ENCODE data around the gene PDZD2. TPM values are rescaled to one million over a fixed set of nuclear protein-coding genes. Genes with fewer than 3 reads are reported as not detected.
"Not testable (repeated sequence)": the region's sequence is repeated elsewhere in the genome, so short reads cannot be mapped to it uniquely, and the experiment has no call there.

Gene PDZD2
- polyA plus RNA-seq, 5 donors, result 13.6 to 22.4 (median 16.5) TPM

DNA sequence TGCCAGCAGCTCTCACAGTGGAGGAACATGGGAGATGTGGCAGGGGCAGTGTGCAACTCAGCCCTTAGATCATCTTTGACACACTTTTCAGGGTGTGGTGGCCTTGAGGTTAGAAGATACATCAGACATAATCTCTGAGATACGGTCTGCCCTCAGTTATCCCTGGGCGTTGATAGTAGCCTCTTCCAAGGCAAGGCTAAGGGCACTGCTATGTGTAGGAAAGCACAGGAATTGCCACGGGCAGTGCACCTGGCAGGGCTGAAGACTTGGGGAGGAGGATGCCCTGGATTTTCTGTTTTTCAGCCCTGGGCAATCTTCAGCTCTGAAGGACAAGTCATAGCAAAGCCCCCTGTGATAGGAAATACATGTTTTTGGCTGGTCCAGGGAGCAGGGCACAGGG lies 328.5 kb downstream of the PDZD2 start:
- DNase-seq, result no peak

DNA sequence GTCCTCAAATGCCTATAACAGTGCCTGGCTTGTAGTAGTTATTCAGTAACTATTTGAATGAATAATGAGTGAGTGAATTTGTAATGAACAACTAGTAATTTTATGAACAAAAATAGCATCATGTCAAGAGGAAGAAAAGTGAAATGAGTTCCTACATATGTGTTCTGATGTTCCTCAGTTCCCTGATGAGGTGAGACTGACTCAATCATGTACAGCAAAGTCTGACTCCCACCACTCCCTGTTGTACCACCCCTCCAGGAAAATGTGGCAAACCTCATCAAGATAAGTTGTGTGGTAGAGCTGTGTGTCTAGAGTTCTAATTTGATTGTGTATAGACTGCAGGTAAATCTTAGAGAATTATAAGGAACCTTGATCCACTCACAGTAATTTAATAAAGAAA lies 333.6 kb downstream of the PDZD2 start:
- no peak for DNase-seq

DNA sequence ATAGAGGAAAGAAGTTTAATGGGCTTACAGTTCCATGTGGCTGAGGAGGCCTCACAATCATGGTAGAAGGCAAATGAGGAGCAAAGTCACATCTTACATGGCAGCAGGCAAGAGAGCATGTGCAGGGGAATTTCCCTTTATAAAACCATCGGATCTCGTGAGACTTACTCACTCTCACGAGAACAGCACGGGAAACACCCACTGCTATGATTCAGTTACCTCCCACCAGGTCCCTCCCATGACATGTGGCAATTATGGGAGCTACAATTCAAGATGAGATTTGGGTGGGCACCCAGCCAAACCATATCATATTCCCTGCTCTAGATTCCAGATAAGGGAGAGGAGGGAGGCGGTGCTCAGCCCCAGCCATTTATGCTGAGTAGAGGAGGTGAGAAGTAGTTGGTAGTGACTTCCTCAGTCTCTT lies 336.3 kb downstream of the PDZD2 start:
- DNase-seq, result not testable (repeated sequence)

GRCh38 chr5:31976169-31976568 lies 337.2 kb downstream of the PDZD2 start:
- no peak for DNase-seq

GRCh38 chr5:31981361-31981945 lies 342.5 kb downstream of the PDZD2 start:
- DNase-seq, result no peak

DNA sequence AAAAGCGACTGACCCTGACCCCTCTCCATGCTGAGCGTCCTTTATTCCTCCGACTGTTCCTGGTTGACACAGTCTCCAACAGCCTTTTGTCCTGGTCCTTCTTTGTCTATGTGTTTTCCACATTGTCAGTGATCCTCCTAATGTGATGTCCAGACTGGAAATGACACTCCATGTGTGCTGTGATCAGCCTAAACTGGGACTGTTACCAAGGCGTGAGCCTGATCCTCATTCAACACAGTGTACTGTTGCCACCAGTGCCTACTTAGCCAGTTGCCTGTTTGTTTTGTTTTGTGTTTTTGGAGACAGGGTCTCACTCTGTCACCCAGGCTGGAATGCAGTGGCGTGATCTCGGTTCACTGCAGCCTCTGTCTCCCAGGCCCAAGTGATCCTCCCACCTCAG lies 343.1 kb downstream of the PDZD2 start:
- no peak for DNase-seq

GRCh38 chr5:31982621-31983020 lies 343.7 kb downstream of the PDZD2 start:
- DNase-seq, result no peak

DNA sequence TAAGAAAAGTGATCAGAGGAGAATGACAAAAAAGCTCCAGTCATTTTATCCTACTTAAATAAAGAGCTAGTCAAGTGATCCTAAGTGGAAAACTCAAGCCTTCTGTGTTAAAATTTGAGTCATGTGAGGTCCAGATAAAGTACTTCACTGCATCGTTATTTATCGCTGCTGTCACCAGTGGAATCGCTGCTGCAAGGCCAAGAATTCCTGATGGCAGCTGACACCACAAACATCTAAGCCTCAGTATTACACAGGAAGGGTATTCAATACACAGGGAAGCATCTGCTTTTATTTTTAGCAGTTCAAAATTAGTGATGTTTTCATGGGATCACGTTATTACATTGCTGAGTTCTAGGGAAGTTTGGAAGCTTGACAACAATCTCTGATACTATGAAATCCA lies 344.9 kb downstream of the PDZD2 start:
- no peak for DNase-seq

DNA sequence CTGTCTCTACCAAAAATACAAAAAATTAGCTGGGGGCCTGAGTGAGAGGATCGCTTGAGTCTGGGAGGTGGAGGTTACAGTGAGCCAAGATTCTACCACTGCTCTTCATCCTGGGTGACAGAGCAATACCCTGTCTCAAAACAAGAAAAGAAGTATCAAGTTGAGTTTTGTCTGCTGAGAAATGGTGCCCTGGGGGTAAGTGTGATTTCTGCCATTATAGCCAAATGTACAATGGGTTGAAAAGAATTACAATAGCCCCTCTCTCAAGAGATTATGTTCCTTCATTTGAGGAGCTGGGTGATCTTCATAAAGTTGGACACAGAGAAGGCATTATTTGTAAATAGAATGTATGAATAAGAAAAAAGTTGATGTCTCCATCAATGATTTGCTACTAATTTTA lies 345.8 kb downstream of the PDZD2 start:
- no peak for DNase-seq

GRCh38 chr5:31986101-31986500 lies 347.2 kb downstream of the PDZD2 start:
- no peak for DNase-seq

- no peak for DNase-seq
Observed at GRCh38 chr5:31987985-31988710, 349.2 kb downstream of the PDZD2 start.

DNA sequence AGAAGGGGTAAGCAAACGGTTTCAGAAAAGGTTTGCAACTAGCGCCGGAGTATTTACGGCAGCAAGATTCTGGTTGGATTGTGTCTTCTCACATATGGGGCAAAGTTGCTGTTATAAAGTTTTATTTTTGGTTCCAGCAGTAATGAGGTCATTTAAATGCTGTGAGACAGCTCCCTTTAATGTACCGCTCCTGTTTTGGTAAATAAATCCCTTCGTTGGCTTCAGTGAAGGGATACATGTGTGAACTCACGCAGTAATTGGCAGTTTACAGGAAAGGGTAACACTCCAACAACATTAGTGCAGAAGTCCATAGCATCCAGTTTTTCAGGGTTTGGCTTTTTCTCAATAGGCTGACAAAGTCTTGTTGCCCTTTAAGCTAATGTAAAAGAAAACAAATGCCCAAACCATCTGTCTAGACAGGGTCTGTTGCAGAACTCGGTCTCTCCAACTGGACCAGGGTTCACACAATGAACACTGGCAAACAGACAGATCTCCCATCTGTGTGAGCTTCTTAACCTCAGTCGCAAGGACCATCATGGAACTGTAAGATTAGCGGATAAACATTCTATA lies 351.2 kb downstream of the PDZD2 start:
- DNase-seq, result peak; percentile 39 to 45

DNA sequence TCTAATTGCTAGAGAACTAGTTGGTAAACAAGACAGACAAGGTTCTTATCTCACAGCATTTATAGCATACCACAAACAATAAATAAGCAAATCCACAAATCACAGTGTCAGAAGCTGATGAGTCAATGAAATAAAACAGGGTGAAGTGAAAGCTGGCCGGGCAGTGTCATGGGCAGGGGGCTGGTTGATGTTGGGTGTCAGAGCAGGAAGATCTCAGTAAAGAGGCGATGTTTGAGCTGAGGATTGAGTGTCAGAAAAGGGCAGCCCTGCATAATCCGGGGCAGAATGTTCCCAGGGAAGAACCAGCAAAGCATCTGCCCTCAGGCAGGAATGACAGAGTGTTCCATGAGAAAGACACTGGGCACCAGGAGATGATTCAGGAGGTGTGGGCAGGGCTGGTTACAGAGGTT lies 351.8 kb downstream of the PDZD2 start:
- no peak for DNase-seq

- no peak for DNase-seq
Observed at GRCh38 chr5:31992377-31992776, 353.4 kb downstream of the PDZD2 start.

- no peak for DNase-seq
Observed at GRCh38 chr5:31993165-31993961, 354.4 kb downstream of the PDZD2 start.

- DNase-seq, result no peak
Observed at GRCh38 chr5:31995006-31995405, 356.1 kb downstream of the PDZD2 start.

- DNase-seq, result no peak
Observed at GRCh38 chr5:31995714-31996113, 356.8 kb downstream of the PDZD2 start.

DNA sequence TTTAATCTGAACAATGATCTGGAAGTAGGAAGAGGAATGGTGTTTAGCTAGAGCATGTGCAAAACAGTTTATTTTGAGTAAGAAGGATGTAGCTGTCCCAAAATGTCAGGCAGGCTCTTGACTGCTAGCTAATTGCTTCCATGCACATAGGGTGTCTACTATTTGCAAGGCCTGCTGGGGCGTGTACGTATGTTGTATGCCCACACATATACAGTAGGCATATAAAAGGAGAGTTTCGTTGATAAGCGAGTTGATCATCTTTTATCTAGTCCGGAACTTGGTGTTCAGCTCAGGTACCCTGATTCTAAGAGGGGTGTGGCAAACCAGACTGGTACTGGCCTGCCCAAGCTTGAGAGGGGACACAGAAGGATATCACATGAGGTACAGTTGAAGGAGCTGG lies 358.0 kb downstream of the PDZD2 start:
- no peak for DNase-seq

GRCh38 chr5:31999470-31999869 lies 360.5 kb downstream of the PDZD2 start:
- DNase-seq, result no peak

GRCh38 chr5:32000731-32001130 lies 361.8 kb downstream of the PDZD2 start:
- no peak for DNase-seq

DNA sequence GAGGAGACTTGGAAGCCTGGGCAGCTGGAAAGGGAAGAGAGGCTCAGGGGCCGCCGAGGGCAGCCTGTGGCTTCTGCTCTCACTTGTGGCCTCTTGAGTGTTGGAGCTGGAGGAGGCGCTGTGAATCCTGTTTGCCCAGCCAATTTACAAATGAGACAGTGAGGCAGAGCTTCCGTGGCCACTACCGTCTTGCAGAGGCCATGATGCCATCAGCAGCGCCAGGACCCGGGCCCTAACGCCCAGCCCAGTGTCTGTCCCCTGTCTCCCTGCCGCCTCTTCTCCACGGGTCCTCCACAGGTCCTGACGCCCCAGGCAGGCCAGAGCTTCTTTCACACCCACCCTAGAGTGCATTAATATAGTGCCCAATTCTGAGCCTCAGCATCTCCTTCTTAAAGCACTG lies 362.4 kb downstream of the PDZD2 start:
- DNase-seq, result no peak

DNA sequence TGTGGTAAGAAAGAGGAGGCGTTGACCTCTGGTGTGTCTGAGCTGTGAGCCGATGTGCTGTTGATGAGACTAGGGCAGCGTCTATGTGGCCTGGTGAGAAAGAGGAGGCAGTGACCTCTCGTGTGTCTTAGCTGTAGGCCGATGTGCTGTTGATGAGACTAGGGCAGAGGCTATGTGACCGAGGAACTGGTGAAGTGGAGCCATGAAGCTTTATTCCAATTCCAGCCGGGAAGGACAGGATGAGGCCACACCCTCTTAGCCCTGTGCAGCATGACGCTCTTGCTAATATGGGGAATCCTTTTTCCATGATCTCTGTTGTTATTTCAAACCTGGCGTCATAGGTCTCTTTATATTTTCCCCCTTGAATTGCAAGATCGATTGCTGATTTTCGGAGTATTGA lies 362.8 kb downstream of the PDZD2 start:
- DNase-seq, result no peak

GRCh38 chr5:32002755-32003154 lies 363.8 kb downstream of the PDZD2 start:
- no peak for DNase-seq
